Epithelial cell of proximal tubule (primary cell): ENCODE data around the gene KRT6C. TPM values are rescaled to one million over a fixed set of nuclear protein-coding genes. Genes with fewer than 3 reads are reported as not detected.
"Not testable (repeated sequence)": the region's sequence is repeated elsewhere in the genome, so short reads cannot be mapped to it uniquely, and the experiment has no call there.

ENCODE experiments used
- DNase-seq: peaks from one replicate; pipeline ENCODE4 v3.0.0-alpha.2; 2011; ENCODE audit warnings: low read depth
- H3K4me3 ChIP-seq: 2 replicates; pipeline ENCODE4 v1.5.1; 2011; ENCODE audit warnings: low read depth, mild to moderate bottlenecking, low read length
- total RNA-seq: library from RNA; depleted of rRNA; stranded (reverse); fragments of >200 nt; gene quantifications from 2 replicates; pipeline ENCODE4 v1.2.3, GENCODE V29; 2015
- TF ChIP-seq, protein P1 (sequence below): conservative IDR thresholded peaks from 2 replicates; pipeline ENCODE4 v1.5.1; 2012; ENCODE audit warnings: low read depth, mild to moderate bottlenecking, low read length

Gene KRT6C
- total RNA-seq, 1 donor from 2014 or later: not detected

DNA sequence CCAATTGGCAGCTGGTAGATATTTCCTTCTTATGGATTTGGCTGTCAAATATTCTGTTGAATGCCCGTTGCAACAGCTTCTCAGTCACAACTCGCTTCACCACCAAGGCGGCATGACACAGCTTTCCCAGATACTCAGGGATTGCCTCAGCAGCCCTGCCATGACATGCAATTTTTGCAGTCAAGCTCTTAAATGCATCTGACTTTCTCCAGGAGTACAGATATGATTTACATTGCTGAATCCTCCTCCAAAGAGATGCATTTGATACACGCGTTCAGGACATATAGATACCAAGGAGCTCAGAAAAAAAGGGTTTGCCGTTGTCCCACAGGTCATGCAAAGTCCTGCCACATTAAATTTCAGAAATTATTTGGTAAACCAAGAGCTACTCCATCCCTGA is 40.1 kb upstream of the KRT6C start:
- no peak overlapping the region for H3K4me3 ChIP-seq
- no peak for DNase-seq
- TF ChIP-seq, protein P1, sequence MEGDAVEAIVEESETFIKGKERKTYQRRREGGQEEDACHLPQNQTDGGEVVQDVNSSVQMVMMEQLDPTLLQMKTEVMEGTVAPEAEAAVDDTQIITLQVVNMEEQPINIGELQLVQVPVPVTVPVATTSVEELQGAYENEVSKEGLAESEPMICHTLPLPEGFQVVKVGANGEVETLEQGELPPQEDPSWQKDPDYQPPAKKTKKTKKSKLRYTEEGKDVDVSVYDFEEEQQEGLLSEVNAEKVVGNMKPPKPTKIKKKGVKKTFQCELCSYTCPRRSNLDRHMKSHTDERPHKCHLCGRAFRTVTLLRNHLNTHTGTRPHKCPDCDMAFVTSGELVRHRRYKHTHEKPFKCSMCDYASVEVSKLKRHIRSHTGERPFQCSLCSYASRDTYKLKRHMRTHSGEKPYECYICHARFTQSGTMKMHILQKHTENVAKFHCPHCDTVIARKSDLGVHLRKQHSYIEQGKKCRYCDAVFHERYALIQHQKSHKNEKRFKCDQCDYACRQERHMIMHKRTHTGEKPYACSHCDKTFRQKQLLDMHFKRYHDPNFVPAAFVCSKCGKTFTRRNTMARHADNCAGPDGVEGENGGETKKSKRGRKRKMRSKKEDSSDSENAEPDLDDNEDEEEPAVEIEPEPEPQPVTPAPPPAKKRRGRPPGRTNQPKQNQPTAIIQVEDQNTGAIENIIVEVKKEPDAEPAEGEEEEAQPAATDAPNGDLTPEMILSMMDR: no peak

- TF ChIP-seq, protein P1: no peak
- no peak for DNase-seq
- H3K4me3 ChIP-seq: no peak overlapping the region
These were observed 34.6 kb upstream of the KRT6C start for GRCh38 chr12:52508211-52508610.

- TF ChIP-seq, protein P1: peak; percentile 76
- H3K4me3 ChIP-seq: no peak overlapping the region
- peak; percentile 30 for DNase-seq
These were observed 33.5 kb upstream of the KRT6C start for GRCh38 chr12:52506858-52507715.

GRCh38 chr12:52502877-52503276 is 29.3 kb upstream of the KRT6C start:
- TF ChIP-seq, protein P1: no peak
- no peak overlapping the region for H3K4me3 ChIP-seq
- no peak for DNase-seq

- no peak overlapping the region for H3K4me3 ChIP-seq
- TF ChIP-seq, protein P1: no peak
These were observed 27.9 kb upstream of the KRT6C start for GRCh38 chr12:52501490-52501889.

DNA sequence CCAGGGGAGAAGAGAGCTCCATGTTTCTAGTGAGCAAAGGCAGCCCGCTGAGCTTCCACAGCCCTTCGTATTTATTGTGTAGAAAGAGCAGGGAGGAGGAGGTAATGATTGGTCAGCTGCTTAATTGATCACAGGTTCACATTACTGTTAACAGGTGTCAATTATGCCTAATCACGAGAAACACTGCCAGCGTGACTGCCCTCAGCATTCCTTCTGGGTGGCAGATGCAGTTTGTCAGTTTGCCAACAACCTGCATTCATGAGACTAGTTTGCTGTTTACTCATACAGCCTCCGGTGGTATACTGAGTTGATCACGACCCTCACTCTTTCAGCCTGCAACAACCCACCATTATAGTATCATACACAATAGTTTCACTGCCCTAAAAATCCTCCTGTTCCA is 27.0 kb upstream of the KRT6C start:
- not testable (repeated sequence) for H3K4me3 ChIP-seq, DNase-seq

More at GRCh38 chr12:52501490-52501889, 27.9 kb upstream of the KRT6C start:
- no peak for DNase-seq

DNA sequence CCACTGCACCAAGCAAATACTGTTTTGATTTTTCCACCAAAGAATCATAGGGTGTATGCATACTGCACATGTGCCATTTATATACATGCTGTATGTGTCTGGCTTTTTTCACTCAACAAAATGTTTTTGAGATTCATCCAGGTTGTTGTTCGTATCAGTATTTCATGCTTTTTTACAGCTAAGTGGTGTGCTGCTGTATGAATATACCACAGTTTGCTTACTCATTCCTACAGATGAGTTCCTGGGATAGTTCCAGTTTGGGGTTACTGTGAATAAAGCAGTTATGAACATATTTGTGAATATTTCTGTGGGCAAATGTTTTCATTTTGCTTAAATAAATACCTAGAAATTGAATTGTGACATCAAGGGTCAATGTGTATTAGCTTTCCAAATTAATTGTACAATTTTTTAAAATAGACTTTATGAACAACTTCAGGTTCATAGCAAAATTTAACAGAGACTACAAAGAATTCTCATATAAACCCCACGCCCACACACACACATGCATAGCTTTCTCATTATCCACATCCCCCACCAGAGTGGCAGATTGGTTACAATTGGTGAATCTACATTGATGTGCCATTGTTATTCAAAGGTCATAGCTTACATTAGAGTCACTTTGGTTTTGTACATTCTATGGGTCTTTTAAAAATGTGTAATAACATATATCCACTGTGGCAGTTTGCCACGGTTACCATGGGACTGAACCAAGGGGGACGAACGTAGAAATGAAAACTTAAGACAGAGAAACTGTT is 26.4 kb upstream of the KRT6C start:
- DNase-seq: no peak
- TF ChIP-seq, protein P1: no peak
- no peak overlapping the region for H3K4me3 ChIP-seq
